Mammary epithelial cell (primary cell): ENCODE data around the gene RAB27A.

Source experiments
- CTCF ChIP-seq, 2 donors: IDR thresholded peaks in 1 of 2; conservative IDR thresholded peaks in 1 of 2; 2 replicates each; pipeline ENCODE4 v1.5.1; 2011 to 2012; ENCODE audit warnings: inconsistent platforms in 2 of 2, low read length in 2 of 2, mild to moderate bottlenecking in 2 of 2, control low read depth in 1 of 2, low read depth in 1 of 2; ENCODE audit not compliant: insufficient read depth in 1 of 2; ENCODE audit errors: extremely low read depth in 1 of 2
- EZH2 ChIP-seq: IDR thresholded peaks from 2 replicates; pipeline ENCODE4 v1.6.1; 2012; ENCODE audit warnings: low read length, inconsistent platforms, borderline replicate concordance

GRCh38 chr15:55289011-55289745, 435 bp downstream of the RAB27A start:
- TF ChIP-seq EZH2 (no peak), CTCF (conservative IDR thresholded peaks at IDR 0.05 in 1 of 2, IDR thresholded peaks at IDR 0.05 in 1 of 2; ENCODE audit: extremely low read depth in 1 of 2, insufficient read depth in 1 of 2, low read depth in 1 of 2, low read length in 2 of 2) (no peak)
